Mammary epithelial cell (primary cell): ENCODE results near the gene SPON1.

Experiments
- CTCF ChIP-seq, 2 donors: IDR thresholded peaks in 1 of 2; conservative IDR thresholded peaks in 1 of 2; 2 replicates each; pipeline ENCODE4 v1.5.1; 2011 to 2012; ENCODE audit warnings: inconsistent platforms in 2 of 2, low read length in 2 of 2, mild to moderate bottlenecking in 2 of 2, control low read depth in 1 of 2, low read depth in 1 of 2; ENCODE audit not compliant: insufficient read depth in 1 of 2; ENCODE audit errors: extremely low read depth in 1 of 2
- EZH2 ChIP-seq: IDR thresholded peaks from 2 replicates; pipeline ENCODE4 v1.6.1; 2012; ENCODE audit warnings: low read length, inconsistent platforms, borderline replicate concordance

GRCh38 chr11:14027525-14027924, 65.0 kb downstream of the SPON1 start:
- no peak for TF ChIP-seq CTCF (conservative IDR thresholded peaks at IDR 0.05 in 1 of 2, IDR thresholded peaks at IDR 0.05 in 1 of 2; ENCODE audit: extremely low read depth in 1 of 2, insufficient read depth in 1 of 2, low read depth in 1 of 2, low read length in 2 of 2)
- TF ChIP-seq EZH2 = no peak
